GM23338 (cell line): Measurements from ENCODE around the gene CD34. TPM values are rescaled to one million over a fixed set of nuclear protein-coding genes. Genes with fewer than 3 reads are reported as not detected.

Source experiments
- ATAC-seq: fragments of 200-7000 bp; cut with Tn5 transposase; 3 replicates; pipeline ENCODE4 v1.9.1; 2020
- DNase-seq: peaks from one replicate; pipeline ENCODE4 v3.0.0-alpha.2; 2015; ENCODE audit warnings: low spot score
- H2AFZ ChIP-seq: fragments of 200-600 bp; sonication (generic); 2 replicates; pipeline ENCODE4 v1.8.0; 2016; ENCODE audit warnings: antibody characterized with exemption, mild to moderate bottlenecking, moderate library complexity
- H3F3A ChIP-seq: fragments of 200-600 bp; sonication (generic); replicated peaks from 2 replicates; pipeline ENCODE4 v1.8.0; 2017; ENCODE audit warnings: antibody characterized with exemption, mixed run types, low read depth
- H3K27ac ChIP-seq: fragments of 200-600 bp; sonication (generic); 2 replicates; pipeline ENCODE4 v1.6.1; 2016; ENCODE audit warnings: low read depth
- H3K27me3 ChIP-seq: fragments of 200-600 bp; sonication (generic); 2 replicates; pipeline ENCODE4 v1.8.0; 2016; ENCODE audit warnings: mild to moderate bottlenecking, mixed run types, moderate library complexity; ENCODE audit not compliant: insufficient read depth
- H3K36me3 ChIP-seq: fragments of 200-600 bp; sonication (generic); 2 replicates; pipeline ENCODE4 v1.8.0; 2016; ENCODE audit warnings: mild to moderate bottlenecking; ENCODE audit not compliant: insufficient read depth
- H3K4me1 ChIP-seq: fragments of 200-600 bp; sonication (generic); 2 replicates; pipeline ENCODE4 v1.8.0; 2016; ENCODE audit warnings: mild to moderate bottlenecking, moderate library complexity; ENCODE audit not compliant: insufficient read depth
- H3K4me2 ChIP-seq: fragments of 200-600 bp; sonication (generic); 2 replicates; pipeline ENCODE4 v1.7.1; 2017; ENCODE audit warnings: mixed run types
- H3K4me3 ChIP-seq: fragments of 200-600 bp; sonication (generic); 2 replicates; pipeline ENCODE4 v1.6.1; 2016; ENCODE audit warnings: mixed run types
- H3K79me2 ChIP-seq: fragments of 200-600 bp; sonication (generic); replicated peaks from 2 replicates; pipeline ENCODE4 v1.8.0; 2017; ENCODE audit warnings: mild to moderate bottlenecking; ENCODE audit not compliant: insufficient read depth
- H3K9me2 ChIP-seq: fragments of 200-600 bp; sonication (generic); 2 replicates; pipeline ENCODE4 v1.8.0; 2017; ENCODE audit not compliant: insufficient read depth
- H4K20me1 ChIP-seq: fragments of 200-600 bp; sonication (generic); replicated peaks from 2 replicates; pipeline ENCODE4 v1.8.0; 2017; ENCODE audit warnings: mild to moderate bottlenecking; ENCODE audit not compliant: insufficient read depth
- H3K27ac Mint-ChIP-seq: 2 replicates; pipeline ENCODE4 v1.8.0; 2020; ENCODE audit warnings: inconsistent platforms, mild to moderate bottlenecking, moderate library complexity, mixed read lengths
- H3K27me3 Mint-ChIP-seq: 3 replicates; pipeline ENCODE4 v1.8.0; 2022; ENCODE audit warnings: low read depth, mild to moderate bottlenecking, moderate library complexity, mixed read lengths, inconsistent platforms; ENCODE audit not compliant: insufficient read depth, poor library complexity
- H3K36me3 Mint-ChIP-seq: 3 replicates; pipeline ENCODE4 v1.8.0; 2021; ENCODE audit warnings: low read depth, mild to moderate bottlenecking, inconsistent platforms, moderate library complexity, mixed read lengths
- H3K4me1 Mint-ChIP-seq: 3 replicates; pipeline ENCODE4 v1.8.0; 2020; ENCODE audit warnings: mild to moderate bottlenecking, inconsistent platforms, mixed read lengths
- H3K4me3 Mint-ChIP-seq: 3 replicates; pipeline ENCODE4 v1.8.0; 2021; ENCODE audit warnings: moderate library complexity, mild to moderate bottlenecking, inconsistent platforms, mixed read lengths
- H3K9me3 Mint-ChIP-seq: 3 replicates; pipeline ENCODE4 v1.8.0; 2020; ENCODE audit warnings: moderate library complexity, mild to moderate bottlenecking, inconsistent platforms, mixed read lengths
- CREB1 ChIP-seq: fragments of 250-450 bp; sonication (Bioruptor Pico); IDR thresholded peaks from 2 replicates; pipeline ENCODE4 v1.5.0; 2020; ENCODE audit warnings: low read depth, mild to moderate bottlenecking, moderate library complexity
- EZH2 ChIP-seq: fragments of 200-600 bp; sonication (generic); IDR thresholded peaks from one replicate; pipeline ENCODE4 v1.8.0; 2017; ENCODE audit warnings: antibody characterized with exemption, mild to moderate bottlenecking, low read depth; ENCODE audit not compliant: unreplicated experiment
- JUNB ChIP-seq: IDR thresholded peaks from one replicate; pipeline ENCODE4 v1.6.1; 2016; ENCODE audit warnings: antibody characterized with exemption; ENCODE audit not compliant: unreplicated experiment
- NANOG ChIP-seq: IDR thresholded peaks from 2 replicates; pipeline ENCODE4 v1.6.1; 2016; ENCODE audit warnings: antibody characterized with exemption, borderline replicate concordance
- POLR2AphosphoS5 ChIP-seq: IDR thresholded peaks from 2 replicates; pipeline ENCODE4 v1.6.1; 2016; ENCODE audit warnings: antibody characterized with exemption, low read depth
- REST ChIP-seq: IDR thresholded peaks from one replicate; pipeline ENCODE4 v1.6.1; 2018; ENCODE audit warnings: antibody characterized with exemption; ENCODE audit not compliant: unreplicated experiment
- ZNF331 ChIP-seq: fragments of 250-450 bp; sonication (Bioruptor Pico); IDR thresholded peaks from 2 replicates; pipeline ENCODE4 v1.5.0; 2020; ENCODE audit warnings: low read depth, mild to moderate bottlenecking, moderate library complexity
- polyA plus RNA-seq: library from polyadenylated mRNA; unstranded; fragments of >200 nt; fragmentation: Nextera tagmentation; extraction: Ambion mirVana; gene quantifications from 2 replicates; pipeline ENCODE4 v1.2.1, GENCODE V29; 2016
- total RNA-seq: library from RNA; depleted of rRNA; stranded (reverse); fragments of >200 nt; shearing (Covaris generic); gene quantifications from 2 replicates; pipeline ENCODE4 v1.2.3, GENCODE V29; 2014
- TF ChIP-seq, protein P1 (sequence below): fragments of 250-450 bp; sonication (Bioruptor Pico); IDR thresholded peaks from 2 replicates; pipeline ENCODE4 v1.5.0; 2020; ENCODE audit warnings: mild to moderate bottlenecking, moderate library complexity

The CD34 gene
- total and polyA plus RNA-seq, 2 experiments from 2014 or later = 0.07 to 0.18 TPM

DNA sequence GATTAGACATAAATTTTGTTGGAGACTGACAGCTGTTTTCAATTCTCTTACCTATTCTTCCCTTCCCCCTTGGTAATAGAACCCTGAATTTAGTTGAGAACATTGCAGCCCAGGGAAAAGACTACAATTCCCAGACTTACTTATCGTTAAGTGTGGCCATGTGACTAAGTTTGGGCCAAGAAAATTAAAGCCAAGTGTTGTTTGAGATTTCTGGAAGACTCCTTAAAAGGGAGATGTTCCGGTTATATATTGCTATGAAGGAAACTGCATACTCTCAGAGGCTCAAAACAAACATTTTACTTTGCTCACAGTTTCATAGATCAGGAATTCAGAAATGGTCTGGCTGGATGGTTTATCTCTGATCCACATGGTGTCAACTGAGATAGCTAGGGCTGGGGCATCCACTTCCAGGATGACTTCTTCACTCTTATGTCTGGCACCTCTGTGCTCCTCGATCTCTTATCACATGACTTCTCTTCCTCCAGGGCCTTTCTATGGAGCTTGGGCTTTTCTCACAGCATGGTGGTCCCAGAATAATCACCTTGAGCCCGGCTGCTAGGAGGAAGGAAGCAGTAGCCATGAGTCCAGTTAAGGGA is 22.4 kb upstream of the CD34 start:
- Histone ChIP-seq H2AFZ (peak overlapping the region; percentile 34; the same call in 1 of the 2 replicates), H3K9me2 (no peaks in the 10 kb centered on the region), H3K79me2 (no peaks in the 10 kb centered on the region), H3K27ac (no peak overlapping the region), H4K20me1 (no peaks in the 10 kb centered on the region), H3K4me1 (no peaks in the 10 kb centered on the region), H3K4me2 (no peak overlapping the region), H3F3A (no peaks in the 10 kb centered on the region), H3K36me3 (no peaks in the 10 kb centered on the region), H3K27me3 (no peaks in the 10 kb centered on the region), H3K4me3 (no peak overlapping the region)
- no peak for DNase-seq
- no peak overlapping the region for H3K27ac Mint-ChIP-seq
- no peaks in the 10 kb centered on the region for H3K4me1 Mint-ChIP-seq
- no peaks in the 10 kb centered on the region for H3K27me3 Mint-ChIP-seq
- no peaks in the 10 kb centered on the region for H3K36me3 Mint-ChIP-seq
- no peak overlapping the region for H3K4me3 Mint-ChIP-seq
- peaks cover 3% of the 10 kb centered on the region; the same call in 2 of the 3 replicates for H3K9me3 Mint-ChIP-seq
- ATAC-seq = no peak
- no peak for TF ChIP-seq POLR2AphosphoS5
- TF ChIP-seq, protein P1, sequence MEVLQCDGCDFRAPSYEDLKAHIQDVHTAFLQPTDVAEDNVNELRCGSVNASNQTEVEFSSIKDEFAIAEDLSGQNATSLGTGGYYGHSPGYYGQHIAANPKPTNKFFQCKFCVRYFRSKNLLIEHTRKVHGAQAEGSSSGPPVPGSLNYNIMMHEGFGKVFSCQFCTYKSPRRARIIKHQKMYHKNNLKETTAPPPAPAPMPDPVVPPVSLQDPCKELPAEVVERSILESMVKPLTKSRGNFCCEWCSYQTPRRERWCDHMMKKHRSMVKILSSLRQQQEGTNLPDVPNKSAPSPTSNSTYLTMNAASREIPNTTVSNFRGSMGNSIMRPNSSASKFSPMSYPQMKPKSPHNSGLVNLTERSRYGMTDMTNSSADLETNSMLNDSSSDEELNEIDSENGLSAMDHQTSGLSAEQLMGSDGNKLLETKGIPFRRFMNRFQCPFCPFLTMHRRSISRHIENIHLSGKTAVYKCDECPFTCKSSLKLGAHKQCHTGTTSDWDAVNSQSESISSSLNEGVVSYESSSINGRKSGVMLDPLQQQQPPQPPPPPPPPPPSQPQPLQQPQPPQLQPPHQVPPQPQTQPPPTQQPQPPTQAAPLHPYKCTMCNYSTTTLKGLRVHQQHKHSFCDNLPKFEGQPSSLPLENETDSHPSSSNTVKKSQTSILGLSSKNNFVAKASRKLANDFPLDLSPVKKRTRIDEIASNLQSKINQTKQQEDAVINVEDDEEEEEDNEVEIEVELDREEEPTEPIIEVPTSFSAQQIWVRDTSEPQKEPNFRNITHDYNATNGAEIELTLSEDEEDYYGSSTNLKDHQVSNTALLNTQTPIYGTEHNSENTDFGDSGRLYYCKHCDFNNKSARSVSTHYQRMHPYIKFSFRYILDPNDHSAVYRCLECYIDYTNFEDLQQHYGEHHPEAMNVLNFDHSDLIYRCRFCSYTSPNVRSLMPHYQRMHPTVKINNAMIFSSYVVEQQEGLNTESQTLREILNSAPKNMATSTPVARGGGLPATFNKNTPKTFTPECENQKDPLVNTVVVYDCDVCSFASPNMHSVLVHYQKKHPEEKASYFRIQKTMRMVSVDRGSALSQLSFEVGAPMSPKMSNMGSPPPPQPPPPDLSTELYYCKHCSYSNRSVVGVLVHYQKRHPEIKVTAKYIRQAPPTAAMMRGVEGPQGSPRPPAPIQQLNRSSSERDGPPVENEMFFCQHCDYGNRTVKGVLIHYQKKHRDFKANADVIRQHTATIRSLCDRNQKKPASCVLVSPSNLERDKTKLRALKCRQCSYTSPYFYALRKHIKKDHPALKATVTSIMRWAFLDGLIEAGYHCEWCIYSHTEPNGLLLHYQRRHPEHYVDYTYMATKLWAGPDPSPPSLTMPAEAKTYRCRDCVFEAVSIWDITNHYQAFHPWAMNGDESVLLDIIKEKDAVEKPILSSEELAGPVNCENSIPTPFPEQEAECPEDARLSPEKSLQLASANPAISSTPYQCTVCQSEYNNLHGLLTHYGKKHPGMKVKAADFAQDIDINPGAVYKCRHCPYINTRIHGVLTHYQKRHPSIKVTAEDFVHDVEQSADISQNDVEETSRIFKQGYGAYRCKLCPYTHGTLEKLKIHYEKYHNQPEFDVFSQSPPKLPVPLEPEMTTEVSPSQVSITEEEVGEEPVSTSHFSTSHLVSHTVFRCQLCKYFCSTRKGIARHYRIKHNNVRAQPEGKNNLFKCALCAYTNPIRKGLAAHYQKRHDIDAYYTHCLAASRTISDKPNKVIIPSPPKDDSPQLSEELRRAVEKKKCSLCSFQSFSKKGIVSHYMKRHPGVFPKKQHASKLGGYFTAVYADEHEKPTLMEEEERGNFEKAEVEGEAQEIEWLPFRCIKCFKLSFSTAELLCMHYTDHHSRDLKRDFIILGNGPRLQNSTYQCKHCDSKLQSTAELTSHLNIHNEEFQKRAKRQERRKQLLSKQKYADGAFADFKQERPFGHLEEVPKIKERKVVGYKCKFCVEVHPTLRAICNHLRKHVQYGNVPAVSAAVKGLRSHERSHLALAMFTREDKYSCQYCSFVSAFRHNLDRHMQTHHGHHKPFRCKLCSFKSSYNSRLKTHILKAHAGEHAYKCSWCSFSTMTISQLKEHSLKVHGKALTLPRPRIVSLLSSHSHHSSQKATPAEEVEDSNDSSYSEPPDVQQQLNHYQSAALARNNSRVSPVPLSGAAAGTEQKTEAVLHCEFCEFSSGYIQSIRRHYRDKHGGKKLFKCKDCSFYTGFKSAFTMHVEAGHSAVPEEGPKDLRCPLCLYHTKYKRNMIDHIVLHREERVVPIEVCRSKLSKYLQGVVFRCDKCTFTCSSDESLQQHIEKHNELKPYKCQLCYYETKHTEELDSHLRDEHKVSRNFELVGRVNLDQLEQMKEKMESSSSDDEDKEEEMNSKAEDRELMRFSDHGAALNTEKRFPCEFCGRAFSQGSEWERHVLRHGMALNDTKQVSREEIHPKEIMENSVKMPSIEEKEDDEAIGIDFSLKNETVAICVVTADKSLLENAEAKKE (CRISPR knock-in tag) = no peak
- no peak for TF ChIP-seq EZH2
- TF ChIP-seq CREB1 = no peak
- TF ChIP-seq NANOG = no peak
- TF ChIP-seq REST = no peak
- no peak for TF ChIP-seq ZNF331 (CRISPR knock-in tag)
- no peak for TF ChIP-seq JUNB
